Measurements from ENCODE around the gene BEND6.

DNA sequence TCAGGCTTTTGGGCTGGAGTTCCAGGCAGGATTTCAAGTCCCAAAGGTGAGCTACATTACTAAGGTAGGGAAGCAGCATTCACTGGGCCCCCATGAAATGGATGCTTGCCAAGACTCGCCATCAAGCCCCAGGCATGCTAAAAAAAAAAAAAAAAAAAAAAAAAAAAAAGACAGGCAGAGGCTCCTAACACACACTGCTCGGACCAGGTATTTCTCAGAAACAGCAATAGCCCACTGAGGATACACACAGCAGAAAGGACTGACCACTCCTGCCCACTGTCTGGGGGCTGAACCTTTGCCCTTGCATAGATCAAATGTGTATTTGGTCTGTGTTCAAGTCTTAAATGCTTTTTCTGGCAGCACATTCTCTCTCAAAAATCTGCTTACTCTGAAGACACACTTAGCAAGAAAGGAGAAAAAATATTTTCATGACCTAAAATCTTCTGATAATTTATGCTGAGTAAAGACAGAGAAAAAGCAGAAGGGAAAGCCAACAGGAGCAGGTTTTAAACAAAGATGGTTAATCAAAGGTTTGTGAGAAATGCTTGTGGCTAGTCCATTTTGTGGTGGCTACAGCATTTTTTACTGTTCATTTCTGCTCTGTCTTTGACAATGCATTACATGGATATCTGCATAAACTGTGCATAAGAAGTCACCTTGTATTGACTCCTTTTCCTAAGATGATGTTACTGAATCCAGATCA, 37.9 kb upstream of the BEND6 start:
- TF ChIP-seq, protein P1, sequence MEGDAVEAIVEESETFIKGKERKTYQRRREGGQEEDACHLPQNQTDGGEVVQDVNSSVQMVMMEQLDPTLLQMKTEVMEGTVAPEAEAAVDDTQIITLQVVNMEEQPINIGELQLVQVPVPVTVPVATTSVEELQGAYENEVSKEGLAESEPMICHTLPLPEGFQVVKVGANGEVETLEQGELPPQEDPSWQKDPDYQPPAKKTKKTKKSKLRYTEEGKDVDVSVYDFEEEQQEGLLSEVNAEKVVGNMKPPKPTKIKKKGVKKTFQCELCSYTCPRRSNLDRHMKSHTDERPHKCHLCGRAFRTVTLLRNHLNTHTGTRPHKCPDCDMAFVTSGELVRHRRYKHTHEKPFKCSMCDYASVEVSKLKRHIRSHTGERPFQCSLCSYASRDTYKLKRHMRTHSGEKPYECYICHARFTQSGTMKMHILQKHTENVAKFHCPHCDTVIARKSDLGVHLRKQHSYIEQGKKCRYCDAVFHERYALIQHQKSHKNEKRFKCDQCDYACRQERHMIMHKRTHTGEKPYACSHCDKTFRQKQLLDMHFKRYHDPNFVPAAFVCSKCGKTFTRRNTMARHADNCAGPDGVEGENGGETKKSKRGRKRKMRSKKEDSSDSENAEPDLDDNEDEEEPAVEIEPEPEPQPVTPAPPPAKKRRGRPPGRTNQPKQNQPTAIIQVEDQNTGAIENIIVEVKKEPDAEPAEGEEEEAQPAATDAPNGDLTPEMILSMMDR (IDR thresholded peaks at IDR 0.05; ENCODE audit: low read depth, low read length): no peak
- no peak for TF ChIP-seq POLR2A (IDR thresholded peaks at IDR 0.05; ENCODE audit: extremely low read depth, insufficient read length)
- no peak for TF ChIP-seq MYC (IDR thresholded peaks at IDR 0.05; ENCODE audit: low read depth, low read length)
